Spleen (tissue), 11 donors: ENCODE data around the gene CHURC1. TPM values are rescaled to one million over a fixed set of nuclear protein-coding genes. Genes with fewer than 3 reads are reported as not detected.

ENCODE experiments used
- DNase-seq: peaks from one replicate; pipeline ENCODE4 v3.0.0-alpha.2; 2020
- H3K27ac ChIP-seq, 8 donors: fragments of 200-600 bp; sonication (generic) in 7 of 8; 1 replicate in 4 of 8; 2 replicates in 4 of 8; pipeline versions ENCODE4 v1.5.0 to v1.8.0; 2016 to 2021; ENCODE audit warnings: inconsistent platforms in 4 of 8, mild to moderate bottlenecking in 4 of 8, moderate library complexity in 1 of 8
- H3K27me3 ChIP-seq, 7 donors: fragments of 200-600 bp; sonication (generic) in 6 of 7; replicated peaks in 1 of 7; 1 replicate in 4 of 7; 2 replicates in 3 of 7; pipeline versions ENCODE4 v1.5.0 to v1.8.0; 2016 to 2021; ENCODE audit warnings: inconsistent platforms in 3 of 7, mild to moderate bottlenecking in 1 of 7
- H3K36me3 ChIP-seq, 6 donors: fragments of 200-600 bp; sonication (generic) in 5 of 6; 1 replicate in 4 of 6; 2 replicates in 2 of 6; pipeline versions ENCODE4 v1.5.0 to v1.8.0; 2016 to 2021; ENCODE audit warnings: inconsistent platforms in 2 of 6
- H3K4me1 ChIP-seq, 6 donors: fragments of 200-600 bp; sonication (generic) in 5 of 6; 1 replicate in 3 of 6; 2 replicates in 3 of 6; pipeline versions ENCODE4 v1.5.0 to v1.8.0; 2016 to 2021; ENCODE audit warnings: inconsistent platforms in 3 of 6
- H3K4me3 ChIP-seq, 8 donors: fragments of 200-600 bp; sonication (generic) in 7 of 8; 1 replicate in 4 of 8; 2 replicates in 4 of 8; pipeline versions ENCODE4 v1.5.0 to v1.8.0; 2016 to 2021; ENCODE audit warnings: inconsistent platforms in 4 of 8, mild to moderate bottlenecking in 4 of 8, moderate library complexity in 2 of 8
- H3K9me3 ChIP-seq, 8 donors: fragments of 200-600 bp; sonication (generic) in 7 of 8; 1 replicate in 4 of 8; 2 replicates in 4 of 8; pipeline versions ENCODE4 v1.5.0 to v1.8.0; 2016 to 2021; ENCODE audit warnings: inconsistent platforms in 4 of 8
- POLR2A ChIP-seq, 3 donors: fragments of 450-650 bp; IDR thresholded peaks; one replicate each; pipeline ENCODE4 v1.5.1; 2017; ENCODE audit warnings: antibody characterized with exemption in 3 of 3, mild to moderate bottlenecking in 1 of 3
- POLR2AphosphoS5 ChIP-seq, 3 donors: sonication (generic); formaldehyde crosslinking; IDR thresholded peaks; one replicate each; pipeline ENCODE4 v1.5.1; 2017; ENCODE audit warnings: antibody characterized with exemption in 3 of 3
- WGBS, 5 donors: extraction: QIAGEN DNeasy Blood & Tissue Kit in 3 of 5; methylation state at CpG; one replicate each; pipeline versions ENCODE4 v1.1.5 to v1.1.7; 2013 to 2018; 5-methylcytosine and 5-hydroxymethylcytosine counted together
- intact Hi-C: fragments of 100-400 bp; cut with DNase I; formaldehyde crosslinking; loops from one replicate; pipeline ENCODE4 v1.15.0; 2023; ENCODE audit warnings: low total_unique reads
- polyA plus RNA-seq, 3 donors: library from polyadenylated mRNA; stranded (reverse); fragments of 200-250 nt; gene quantifications; one replicate each; pipeline ENCODE4 v1.2.1, GENCODE V29; 2013
- total RNA-seq, 7 donors: library from RNA; depleted of rRNA in 3 of 7; stranded (reverse); fragments of >200 nt in 3 of 7; fragmentation: NEBNext Ultra II Directional in 4 of 7; extraction: Animal tissue kit (Norgen Biotek cat#: 25700) in 4 of 7; gene quantifications; one replicate each; pipeline versions ENCODE4 v1.1.0 to v1.2.1, GENCODE V29; 2016 to 2021
- TF ChIP-seq, protein P1 (sequence below), 11 experiments: fragments of 200-600 bp in 7 of 11; fragments of 450-650 bp in 4 of 11; sonication (generic) in 4 of 11; IDR thresholded peaks in 8 of 11; conservative IDR thresholded peaks in 3 of 11; 1 replicate in 7 of 11; 2 replicates in 4 of 11; pipeline versions ENCODE4 v1.4.0 to v1.8.0; 2016 to 2021; ENCODE audit warnings: antibody characterized with exemption in 11 of 11, inconsistent platforms in 4 of 11, mild to moderate bottlenecking in 1 of 11
- donor health status: healthy with polysubstance abuse.
- donor health status: DM: no; HTN: no; CAD: no; lungs with moderate emphysema.
- donor health status: DM: no; HTN: no; CAD: no.
- donor health status: Bipolar disorder and iron deficiency.
- donor health status: healthy.
- donor health status: DM: no; HTN: no; CAD: no.
- donor health status: DM: yes; HTN: yes; CAD: no.

CHURC1 gene
- total and polyA plus RNA-seq, 10 donors, result 34.0 to 135 (median 64.2) TPM

DNA sequence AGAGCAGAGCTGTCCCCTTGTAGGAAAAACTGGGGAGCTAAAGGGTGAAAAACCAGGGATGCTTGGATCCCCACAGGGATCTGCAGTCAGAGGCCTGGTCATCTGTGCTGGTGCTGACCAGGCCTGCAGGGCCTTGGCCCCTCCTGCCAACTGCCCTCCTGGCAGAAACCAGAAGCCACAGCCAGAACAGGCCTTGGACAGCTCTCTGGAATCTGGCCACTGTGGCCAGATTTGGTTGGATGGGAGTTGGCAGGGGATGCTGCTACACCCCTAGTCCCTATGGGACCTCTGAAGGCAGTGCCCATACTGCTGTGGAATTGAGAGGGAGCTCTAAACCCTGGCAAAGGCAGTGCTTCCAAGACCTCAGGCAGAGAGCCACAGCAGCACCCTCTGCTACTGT is 37.5 kb downstream of the CHURC1 start:
- Histone ChIP-seq H3K4me1 (peaks cover 0 to 19% (median 2%) of the 10 kb centered on the region in 6 donors), H3K4me3 (no peak overlapping the region), H3K27me3 (no peaks in the 10 kb centered on the region), H3K9me3 (no peaks in the 10 kb centered on the region), H3K27ac (no peak overlapping the region), H3K36me3 (peaks cover 0 to 60% (median 4%) of the 10 kb centered on the region in 6 donors)
- intact Hi-C loops, result no loop called here
- DNase-seq, result no peak
- no peak for TF ChIP-seq POLR2AphosphoS5 (IDR thresholded peaks at IDR 0.05)
- TF ChIP-seq POLR2A (IDR thresholded peaks at IDR 0.05), result no peak
- TF ChIP-seq, protein P1, sequence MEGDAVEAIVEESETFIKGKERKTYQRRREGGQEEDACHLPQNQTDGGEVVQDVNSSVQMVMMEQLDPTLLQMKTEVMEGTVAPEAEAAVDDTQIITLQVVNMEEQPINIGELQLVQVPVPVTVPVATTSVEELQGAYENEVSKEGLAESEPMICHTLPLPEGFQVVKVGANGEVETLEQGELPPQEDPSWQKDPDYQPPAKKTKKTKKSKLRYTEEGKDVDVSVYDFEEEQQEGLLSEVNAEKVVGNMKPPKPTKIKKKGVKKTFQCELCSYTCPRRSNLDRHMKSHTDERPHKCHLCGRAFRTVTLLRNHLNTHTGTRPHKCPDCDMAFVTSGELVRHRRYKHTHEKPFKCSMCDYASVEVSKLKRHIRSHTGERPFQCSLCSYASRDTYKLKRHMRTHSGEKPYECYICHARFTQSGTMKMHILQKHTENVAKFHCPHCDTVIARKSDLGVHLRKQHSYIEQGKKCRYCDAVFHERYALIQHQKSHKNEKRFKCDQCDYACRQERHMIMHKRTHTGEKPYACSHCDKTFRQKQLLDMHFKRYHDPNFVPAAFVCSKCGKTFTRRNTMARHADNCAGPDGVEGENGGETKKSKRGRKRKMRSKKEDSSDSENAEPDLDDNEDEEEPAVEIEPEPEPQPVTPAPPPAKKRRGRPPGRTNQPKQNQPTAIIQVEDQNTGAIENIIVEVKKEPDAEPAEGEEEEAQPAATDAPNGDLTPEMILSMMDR (IDR thresholded peaks at IDR 0.05 in 8 of 11, conservative IDR thresholded peaks at IDR 0.05 in 3 of 11), result no peak

DNA sequence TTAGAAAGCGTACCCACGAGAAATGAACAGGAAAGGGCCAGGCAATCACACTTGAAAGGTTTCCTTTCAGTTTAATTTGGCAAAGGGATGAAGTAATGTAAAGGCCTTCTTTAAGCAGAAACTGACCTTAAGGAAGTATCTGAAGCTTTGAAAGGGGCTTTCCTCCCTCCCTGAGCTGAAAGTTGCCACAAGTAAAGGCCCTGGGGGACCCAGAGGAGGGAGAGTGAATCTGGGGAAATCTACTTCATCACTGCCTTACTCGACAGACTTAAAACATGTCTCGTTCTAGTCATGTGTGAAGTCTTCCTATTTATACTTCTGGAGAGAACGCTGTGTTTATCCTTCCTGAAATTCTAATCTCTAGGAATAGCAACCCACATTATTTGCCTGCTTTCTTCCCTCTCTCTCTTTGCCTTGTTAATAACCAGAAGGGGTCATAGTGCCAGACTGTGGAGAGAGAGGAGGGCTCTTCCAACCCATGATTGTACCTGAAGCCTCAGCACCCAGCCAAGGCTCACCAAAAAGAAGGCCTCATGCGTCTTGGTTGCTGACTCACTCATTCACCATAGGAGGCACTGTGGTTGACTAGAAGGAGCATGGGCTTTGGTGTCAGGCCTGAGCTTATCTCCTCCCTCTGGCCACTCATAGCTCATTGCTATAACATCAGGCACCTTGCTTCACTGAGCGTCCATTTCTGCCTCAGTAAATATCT is 38.5 kb downstream of the CHURC1 start:
- Histone ChIP-seq H3K4me3 (no peak overlapping the region), H3K9me3 (no peaks in the 10 kb centered on the region), H3K27me3 (no peaks in the 10 kb centered on the region), H3K4me1 (peaks cover 0 to 14% (median 2%) of the 10 kb centered on the region in 6 donors), H3K27ac (no peak overlapping the region), H3K36me3 (peaks cover 0 to 59% (median 4%) of the 10 kb centered on the region in 6 donors)
- DNase-seq, result no peak
- intact Hi-C loops, result no loop called here
- TF ChIP-seq POLR2AphosphoS5 (IDR thresholded peaks at IDR 0.05) (no peak), POLR2A (IDR thresholded peaks at IDR 0.05) (no peak)
- TF ChIP-seq, protein P1 (IDR thresholded peaks at IDR 0.05 in 8 of 11, conservative IDR thresholded peaks at IDR 0.05 in 3 of 11), result no peak
- 52 to 69% (median 58%) methylated on average over 6 to 7 of the region's 7 CpGs for WGBS, 5 donors

DNA sequence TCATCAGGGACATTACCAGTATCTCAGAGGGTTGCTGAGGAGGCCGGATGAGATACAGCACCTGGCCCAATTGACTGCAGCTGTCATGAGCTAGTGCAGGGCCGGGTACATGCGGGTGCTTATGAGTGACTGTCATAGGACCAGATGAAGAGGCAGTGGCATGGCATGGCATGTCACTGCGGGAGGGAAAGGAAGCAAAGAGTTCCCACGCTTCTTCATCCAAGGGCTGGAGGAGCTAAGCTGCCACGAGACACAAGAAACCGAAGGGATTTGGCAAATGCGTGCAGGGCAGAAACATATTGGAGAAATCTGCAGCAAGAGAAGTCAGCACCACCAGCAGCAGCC is 39.0 kb downstream of the CHURC1 start:
- Histone ChIP-seq H3K4me3 (no peak overlapping the region), H3K4me1 (peaks cover 0 to 14% (median 2%) of the 10 kb centered on the region in 6 donors), H3K36me3 (peaks cover 0 to 54% (median 3%) of the 10 kb centered on the region in 6 donors), H3K27ac (no peak overlapping the region), H3K9me3 (no peaks in the 10 kb centered on the region), H3K27me3 (no peaks in the 10 kb centered on the region)
- 89 to 96% (median 95%) methylated on average over 8 of the region's 8 CpGs for WGBS, 5 donors
- TF ChIP-seq POLR2A (IDR thresholded peaks at IDR 0.05), result no peak
- TF ChIP-seq, protein P1 (IDR thresholded peaks at IDR 0.05 in 8 of 11, conservative IDR thresholded peaks at IDR 0.05 in 3 of 11), result no peak
- no peak for TF ChIP-seq POLR2AphosphoS5 (IDR thresholded peaks at IDR 0.05)
- intact Hi-C loops, result no loop called here
- no peak for DNase-seq

DNA sequence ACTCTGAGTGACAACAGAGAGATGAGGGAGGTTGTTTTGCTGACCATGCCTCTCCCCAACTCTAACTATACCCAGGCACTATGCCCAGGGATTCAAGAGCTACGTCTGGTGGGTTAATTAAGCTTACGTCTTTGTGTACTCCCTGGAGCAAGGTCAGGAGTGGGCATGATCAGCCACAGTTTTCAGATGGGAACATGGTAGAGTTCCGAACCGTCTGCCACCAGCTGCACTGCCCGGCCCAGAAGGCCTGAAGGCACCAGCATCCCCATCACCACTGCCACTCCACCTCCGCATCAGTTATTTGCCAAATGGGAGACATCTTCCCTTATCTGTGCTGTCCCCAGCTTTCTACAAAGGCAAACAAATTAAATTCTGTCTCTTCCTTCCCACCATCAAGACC is 39.4 kb downstream of the CHURC1 start:
- no peak for TF ChIP-seq POLR2A (IDR thresholded peaks at IDR 0.05)
- TF ChIP-seq, protein P1 (IDR thresholded peaks at IDR 0.05 in 8 of 11, conservative IDR thresholded peaks at IDR 0.05 in 3 of 11), result no peak
- no peak for TF ChIP-seq POLR2AphosphoS5 (IDR thresholded peaks at IDR 0.05)
- intact Hi-C loops, result no loop called here
- H3K27ac ChIP-seq, result no peak overlapping the region
- no peaks in the 10 kb centered on the region for H3K27me3 ChIP-seq
- H3K36me3 ChIP-seq, result peaks cover 0 to 50% (median under 1%) of the 10 kb centered on the region in 6 donors
- no peak for DNase-seq
- no peak overlapping the region for H3K4me3 ChIP-seq
- no peaks in the 10 kb centered on the region for H3K9me3 ChIP-seq
- WGBS, 5 donors, result 94 to 100% (median 97%) methylated on average over 6 of the region's 6 CpGs
- H3K4me1 ChIP-seq, result peaks cover 0 to 14% (median 2%) of the 10 kb centered on the region in 6 donors
